ENCODE results near the gene TESMIN. TPM values are rescaled to one million over a fixed set of nuclear protein-coding genes. Genes with fewer than 3 reads are reported as not detected.

TESMIN gene
- total RNA-seq, 1 experiment from 2014 or later = 45.2 TPM

GRCh38 chr11:68660066-68660810 is 91.1 kb downstream of the TESMIN start:
- H3K4me1 Mint-ChIP-seq = no peaks in the 10 kb centered on the region
- Histone ChIP-seq H4K5ac (ENCODE audit: insufficient read length, low read depth, low read length) (no peak overlapping the region), H2BK120ac (ENCODE audit: low read depth, low read length, poor library complexity, severe bottlenecking) (no peak overlapping the region), H2BK20ac (ENCODE audit: low read depth, low read length, poor library complexity, severe bottlenecking) (no peak overlapping the region), H3K23ac (ENCODE audit: insufficient read length, low read depth, low read length) (no peak overlapping the region), H3K4ac (ENCODE audit: low read depth, low read length) (no peak overlapping the region), H3K9ac (ENCODE audit: extremely low read depth, insufficient read length, low read length) (no peak overlapping the region), H3K9me3 (ENCODE audit: control insufficient read depth, low read depth, low read length) (no peaks in the 10 kb centered on the region), H2AK5ac (ENCODE audit: insufficient read length, low read length) (no peak overlapping the region), H3K14ac (ENCODE audit: insufficient read depth, low read length) (no peak overlapping the region), H3K18ac (ENCODE audit: insufficient read length, low read depth, low read length) (no peak overlapping the region), H3K4me2 (ENCODE audit: insufficient read depth, insufficient read length, low read length) (no peak overlapping the region), H3T11ph (ENCODE audit: low read length) (no peak overlapping the region), H3K56ac (ENCODE audit: insufficient read length, low read depth, low read length) (no peak overlapping the region), H4K91ac (ENCODE audit: insufficient read length, low read depth, low read length) (no peak overlapping the region), H4K8ac (replicated peaks; ENCODE audit: insufficient read length, low read depth, low read length) (no peak overlapping the region), H3K79me1 (ENCODE audit: insufficient read depth, low read depth, low read length, poor library complexity, severe bottlenecking) (no peaks in the 10 kb centered on the region), H3K4me1 (ENCODE audit: insufficient read depth, low read length) (no peaks in the 10 kb centered on the region), H3K79me2 (ENCODE audit: insufficient read depth, low read length) (no peaks in the 10 kb centered on the region), H3K27ac (ENCODE audit: insufficient read length, low read depth, low read length) (no peak overlapping the region), H2AFZ (ENCODE audit: low read length) (no peak overlapping the region), H3K27me3 (ENCODE audit: insufficient read depth, low read length) (no peaks in the 10 kb centered on the region), H2BK15ac (ENCODE audit: low read depth, low read length) (no peak overlapping the region), H3K23me2 (ENCODE audit: insufficient read length, low read depth, low read length, poor library complexity, severe bottlenecking) (no peaks in the 10 kb centered on the region), H4K20me1 (ENCODE audit: control insufficient read depth, insufficient read depth, insufficient read length) (no peaks in the 10 kb centered on the region), H2BK12ac (ENCODE audit: insufficient read length, low read depth, low read length) (no peak overlapping the region), H2BK5ac (ENCODE audit: insufficient read length, low read length) (no peak overlapping the region)
- peaks cover 0 to 4% (median 0%) of the 10 kb centered on the region in 3 experiments; a peak in 1 of 7 replicates for H3K36me3 Mint-ChIP-seq (ENCODE audit: insufficient read depth in 1 of 3, low read depth in 3 of 3)
- no peak for TF ChIP-seq CTCF (conservative IDR thresholded peaks at IDR 0.05)
- no peak overlapping the region; a peak in 1 of 5 replicates for H3K4me3 Mint-ChIP-seq
- no CpG with 5 or more reads among the region's 18 CpGs for WGBS (ENCODE audit: extremely low coverage, insufficient read length, low lambda C conversion rate)
- peaks cover 3 to 9% of the 10 kb centered on the region in 2 experiments for H3K9me3 Mint-ChIP-seq
- no peak overlapping the region for H3K27ac Mint-ChIP-seq
- H3K27me3 Mint-ChIP-seq (ENCODE audit: low read depth) = peaks cover 4% of the 10 kb centered on the region
- DNase-seq = no peak
